Activated CD8-positive, alpha-beta T cell treated with anti-CD3 and anti-CD28 coated beads for 36 hours (primary cell): Measurements from ENCODE around the gene ADAM10. TPM values are rescaled to one million over a fixed set of nuclear protein-coding genes. Genes with fewer than 3 reads are reported as not detected.

Experiments
- ATAC-seq: fragments of 200-7000 bp; cut with Tn5 transposase; one replicate; pipeline ENCODE4 v1.10.0; 2021; ENCODE audit warnings: mild to moderate bottlenecking, moderate library complexity
- CTCF ChIA-PET: fragments of 350-600 bp; sonication (Branson Sonifier 250); formaldehyde crosslinking; loops from one replicate; lab custom pipeline; 2021; ENCODE audit warnings: antibody characterized with exemption; lab: Charles Lee
- POLR2A ChIA-PET: fragments of 350-600 bp; sonication (Branson Sonifier 250); formaldehyde crosslinking; loops from one replicate; lab custom pipeline; 2021; ENCODE audit warnings: antibody characterized with exemption; lab: Charles Lee
- DNase-seq: peaks from one replicate; pipeline ENCODE4 v3.0.0-alpha.2; 2020
- H3K27ac Mint-ChIP-seq: one replicate; pipeline ENCODE4 v1.8.0; 2021; ENCODE audit warnings: mild to moderate bottlenecking, mixed read lengths
- H3K27me3 Mint-ChIP-seq: one replicate; pipeline ENCODE4 v1.8.0; 2021; ENCODE audit warnings: mixed read lengths
- H3K36me3 Mint-ChIP-seq: one replicate; pipeline ENCODE4 v1.8.0; 2021; ENCODE audit warnings: low read depth, mixed read lengths
- H3K4me1 Mint-ChIP-seq: one replicate; pipeline ENCODE4 v1.8.0; 2021; ENCODE audit warnings: low read depth, mixed read lengths
- H3K4me3 Mint-ChIP-seq: one replicate; pipeline ENCODE4 v1.8.0; 2021; ENCODE audit warnings: mild to moderate bottlenecking, moderate library complexity, mixed read lengths
- H3K9me3 Mint-ChIP-seq: one replicate; pipeline ENCODE4 v1.8.0; 2021; ENCODE audit warnings: mixed read lengths
- intact Hi-C: fragments of 100-400 bp; cut with micrococcal nuclease; formaldehyde crosslinking; loops from one replicate; pipeline ENCODE4 v1.10.0; 2022
- total RNA-seq, 2 experiments: library from RNA; stranded (reverse); gene quantifications; one replicate each; pipeline ENCODE4 v1.2.3, GENCODE V29; 2021
- TF ChIP-seq, protein P1 (sequence below): fragments of 200-600 bp; IDR thresholded peaks from one replicate; pipeline ENCODE4 v1.8.0; 2022; ENCODE audit warnings: antibody characterized with exemption, mild to moderate bottlenecking

ADAM10 gene
- total RNA-seq, 2 experiments from 2014 or later: 76.4 to 79.4 TPM

GRCh38 chr15:58696738-58697137 lies 52.8 kb downstream of the ADAM10 start:
- Mint-ChIP-seq H3K4me3 (no peak overlapping the region), H3K36me3 (peaks cover 52% of the 10 kb centered on the region), H3K9me3 (peaks cover 11% of the 10 kb centered on the region), H3K27ac (peak overlapping the region; percentile 39), H3K27me3 (no peaks in the 10 kb centered on the region), H3K4me1 (peaks cover 46% of the 10 kb centered on the region)
- ChIA-PET POLR2A (interaction anchor here (0.6 kb wide), 1 partner anchor 57 kb away, joined by 3 read pairs; no protein-coding TSS in a partner anchor), CTCF (no interaction called here)
- ATAC-seq (no peak), DNase-seq (no peak)
- intact Hi-C loops: no loop called here
- TF ChIP-seq, protein P1, sequence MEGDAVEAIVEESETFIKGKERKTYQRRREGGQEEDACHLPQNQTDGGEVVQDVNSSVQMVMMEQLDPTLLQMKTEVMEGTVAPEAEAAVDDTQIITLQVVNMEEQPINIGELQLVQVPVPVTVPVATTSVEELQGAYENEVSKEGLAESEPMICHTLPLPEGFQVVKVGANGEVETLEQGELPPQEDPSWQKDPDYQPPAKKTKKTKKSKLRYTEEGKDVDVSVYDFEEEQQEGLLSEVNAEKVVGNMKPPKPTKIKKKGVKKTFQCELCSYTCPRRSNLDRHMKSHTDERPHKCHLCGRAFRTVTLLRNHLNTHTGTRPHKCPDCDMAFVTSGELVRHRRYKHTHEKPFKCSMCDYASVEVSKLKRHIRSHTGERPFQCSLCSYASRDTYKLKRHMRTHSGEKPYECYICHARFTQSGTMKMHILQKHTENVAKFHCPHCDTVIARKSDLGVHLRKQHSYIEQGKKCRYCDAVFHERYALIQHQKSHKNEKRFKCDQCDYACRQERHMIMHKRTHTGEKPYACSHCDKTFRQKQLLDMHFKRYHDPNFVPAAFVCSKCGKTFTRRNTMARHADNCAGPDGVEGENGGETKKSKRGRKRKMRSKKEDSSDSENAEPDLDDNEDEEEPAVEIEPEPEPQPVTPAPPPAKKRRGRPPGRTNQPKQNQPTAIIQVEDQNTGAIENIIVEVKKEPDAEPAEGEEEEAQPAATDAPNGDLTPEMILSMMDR: no peak

DNA sequence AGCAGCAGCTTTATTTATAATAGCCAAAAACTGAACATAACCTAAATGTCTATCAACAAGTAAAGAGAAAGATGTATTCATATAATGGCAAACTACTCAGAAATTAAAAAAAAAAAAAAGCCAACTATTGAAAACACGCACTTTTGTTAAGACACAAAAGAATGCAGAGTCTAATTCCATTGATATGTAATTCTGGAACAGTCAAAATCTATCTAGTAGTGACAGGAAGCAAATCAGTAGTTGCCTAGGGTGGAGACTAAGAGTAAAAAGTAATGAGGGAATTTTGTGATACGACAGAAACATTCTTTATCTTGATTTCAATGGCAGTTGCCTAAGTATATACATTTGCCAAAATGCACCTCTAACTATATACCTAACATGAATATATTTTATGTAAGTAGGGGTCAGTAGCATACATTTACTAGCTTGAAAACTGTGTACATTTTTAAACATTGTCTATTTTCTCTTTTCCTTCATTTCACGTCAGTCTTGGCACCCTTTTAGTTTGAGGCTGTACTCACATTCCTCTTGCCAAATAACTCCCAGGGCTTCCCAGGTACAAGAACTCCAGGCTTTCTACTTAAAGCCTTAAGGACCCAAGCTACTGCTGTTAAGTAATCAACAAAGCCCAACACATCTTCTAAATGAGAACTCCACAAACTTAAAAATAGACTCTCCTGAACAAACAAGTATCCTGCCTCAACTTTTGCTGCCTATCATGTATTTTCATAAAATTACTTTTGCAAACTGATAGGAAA lies 54.7 kb downstream of the ADAM10 start:
- no peak for DNase-seq
- peaks cover 35% of the 10 kb centered on the region for H3K36me3 Mint-ChIP-seq
- no peaks in the 10 kb centered on the region for H3K27me3 Mint-ChIP-seq
- no peak overlapping the region for H3K4me3 Mint-ChIP-seq
- TF ChIP-seq, protein P1: no peak
- H3K27ac Mint-ChIP-seq: no peak overlapping the region
- peaks cover 55% of the 10 kb centered on the region for H3K4me1 Mint-ChIP-seq
- ChIA-PET POLR2A (no interaction called here), CTCF (no interaction called here)
- intact Hi-C loops: no loop called here
- no peak for ATAC-seq
- peaks cover 8% of the 10 kb centered on the region for H3K9me3 Mint-ChIP-seq

DNA sequence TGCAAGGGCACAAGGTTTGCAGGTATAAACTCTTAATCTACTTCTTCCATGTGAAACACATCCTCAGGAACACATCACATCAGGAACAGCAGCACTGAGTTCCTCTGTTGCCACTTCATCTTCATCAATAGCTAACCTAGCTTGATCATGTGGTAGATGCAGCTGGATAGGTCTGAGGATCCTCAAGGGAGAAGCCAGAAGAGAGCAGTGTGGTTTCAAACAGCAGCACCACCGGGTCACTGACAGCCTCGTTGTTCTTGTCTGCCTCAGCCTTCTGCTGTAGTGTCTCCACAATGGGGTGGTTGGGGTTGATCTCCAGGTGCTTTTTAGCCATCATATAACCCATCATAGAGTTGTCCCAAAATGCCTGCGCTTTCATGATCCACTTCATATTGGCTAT lies 58.8 kb downstream of the ADAM10 start:
- CTCF ChIA-PET: interaction anchor here (1.5 kb wide), 1 partner anchor 34 kb away, joined by 3 read pairs; no protein-coding TSS in a partner anchor
- no peak overlapping the region for H3K27ac Mint-ChIP-seq
- DNase-seq (no peak), ATAC-seq (peak; percentile 27)
- H3K4me3 Mint-ChIP-seq: no peak overlapping the region
- no peaks in the 10 kb centered on the region for H3K9me3 Mint-ChIP-seq
- POLR2A ChIA-PET: no interaction called here
- H3K36me3 Mint-ChIP-seq: peaks cover 11% of the 10 kb centered on the region
- intact Hi-C loops: no loop called here
- TF ChIP-seq, protein P1: no peak
- H3K27me3 Mint-ChIP-seq: no peaks in the 10 kb centered on the region
- peaks cover 36% of the 10 kb centered on the region for H3K4me1 Mint-ChIP-seq

DNA sequence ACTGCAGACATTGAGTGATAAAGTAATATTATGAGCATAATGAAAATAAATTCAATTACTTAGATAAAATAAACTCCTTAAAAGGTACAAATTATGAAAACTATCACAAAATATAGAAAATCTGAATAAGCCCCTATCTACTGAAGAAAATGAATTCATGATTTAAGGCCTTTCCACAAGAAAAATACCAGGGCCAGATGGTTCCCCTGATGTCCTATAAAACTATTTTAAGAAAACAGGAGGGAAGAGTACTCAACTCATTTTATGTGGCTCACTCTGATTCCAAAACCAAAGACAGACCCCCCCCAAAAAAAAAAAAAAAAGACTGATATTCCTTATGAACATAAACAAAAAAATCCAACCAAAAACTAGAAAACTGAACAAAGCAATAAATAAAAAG lies 59.9 kb downstream of the ADAM10 start:
- no peak for DNase-seq
- POLR2A ChIA-PET: no interaction called here
- Mint-ChIP-seq H3K27me3 (no peaks in the 10 kb centered on the region), H3K27ac (no peak overlapping the region), H3K4me1 (peaks cover 29% of the 10 kb centered on the region), H3K36me3 (peaks cover 11% of the 10 kb centered on the region), H3K9me3 (no peaks in the 10 kb centered on the region), H3K4me3 (no peak overlapping the region)
- intact Hi-C loops: no loop called here
- no peak for ATAC-seq
- CTCF ChIA-PET: no interaction called here
- TF ChIP-seq, protein P1: no peak

DNA sequence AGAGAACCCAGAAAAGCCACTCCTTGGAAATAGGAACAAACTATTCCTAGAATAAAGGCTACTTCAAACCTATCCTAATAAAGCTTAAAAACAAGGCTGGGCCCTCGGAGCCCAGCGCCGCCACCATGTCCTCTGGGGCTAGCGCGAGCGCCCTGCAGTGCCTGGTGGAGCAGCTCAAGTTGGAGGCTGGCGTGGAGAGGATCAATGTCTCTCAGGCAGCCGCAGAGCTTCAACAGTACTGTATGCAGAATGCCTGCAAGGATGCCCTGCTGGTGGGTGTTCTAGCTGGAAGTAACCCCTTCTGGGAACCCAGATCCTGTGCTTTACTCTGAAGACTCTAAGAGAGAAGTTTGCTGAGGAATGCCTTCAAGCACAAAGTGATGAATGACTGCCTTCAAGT lies 63.2 kb downstream of the ADAM10 start:
- TF ChIP-seq, protein P1: no peak
- intact Hi-C loops: no loop called here
- Mint-ChIP-seq H3K36me3 (peaks cover under 1% of the 10 kb centered on the region), H3K4me3 (no peak overlapping the region), H3K9me3 (no peaks in the 10 kb centered on the region), H3K4me1 (peaks cover 36% of the 10 kb centered on the region), H3K27me3 (no peaks in the 10 kb centered on the region), H3K27ac (no peak overlapping the region)
- CTCF ChIA-PET: no interaction called here
- DNase-seq (no peak), ATAC-seq (no peak)
- POLR2A ChIA-PET: no interaction called here
